CD4-positive, alpha-beta T cell treated with Interleukin-21 for 1 hour (primary cell): Measurements from ENCODE around the gene CPZ.
"Not testable (repeated sequence)": the region's sequence is repeated elsewhere in the genome, so short reads cannot be mapped to it uniquely, and the experiment has no call there.

Experiments
- DNase-seq: peaks from one replicate; pipeline ENCODE4 v3.0.0-alpha.2; 2020

Gene CPZ

GRCh38 chr4:8641931-8642650 is 49.5 kb downstream of the CPZ start:
- DNase-seq: no peak

GRCh38 chr4:8642651-8643321 is 50.2 kb downstream of the CPZ start:
- no peak for DNase-seq

- DNase-seq: no peak
These were observed 50.9 kb downstream of the CPZ start for GRCh38 chr4:8643441-8643840.

GRCh38 chr4:8643986-8644385 is 51.4 kb downstream of the CPZ start:
- DNase-seq: no peak

- no peak for DNase-seq
These were observed 51.9 kb downstream of the CPZ start for GRCh38 chr4:8644461-8644891.

GRCh38 chr4:8644966-8645752 is 52.6 kb downstream of the CPZ start:
- no peak for DNase-seq

GRCh38 chr4:8645753-8646124 is 53.2 kb downstream of the CPZ start:
- DNase-seq: no peak

GRCh38 chr4:8646296-8647093 is 53.9 kb downstream of the CPZ start:
- no peak for DNase-seq

GRCh38 chr4:8647094-8647570 is 54.6 kb downstream of the CPZ start:
- no peak for DNase-seq

- DNase-seq: no peak
These were observed 55.1 kb downstream of the CPZ start for GRCh38 chr4:8647626-8648025.

GRCh38 chr4:8648296-8648695 is 55.7 kb downstream of the CPZ start:
- DNase-seq: no peak

- DNase-seq: no peak
These were observed 56.5 kb downstream of the CPZ start for GRCh38 chr4:8648816-8649630.

- DNase-seq: no peak
These were observed 57.2 kb downstream of the CPZ start for GRCh38 chr4:8649631-8650361.

- no peak for DNase-seq
These were observed 59.2 kb downstream of the CPZ start for GRCh38 chr4:8651661-8652180.

- no peak for DNase-seq
These were observed 59.9 kb downstream of the CPZ start for GRCh38 chr4:8652181-8653078.

GRCh38 chr4:8653326-8654000 is 60.9 kb downstream of the CPZ start:
- DNase-seq: no peak

GRCh38 chr4:8654139-8654538 is 61.6 kb downstream of the CPZ start:
- not testable (repeated sequence) for DNase-seq

GRCh38 chr4:8655411-8656184 is 63.0 kb downstream of the CPZ start:
- DNase-seq: no peak

GRCh38 chr4:8656185-8656517 is 63.6 kb downstream of the CPZ start:
- DNase-seq: no peak
